ENCODE results near the gene CLSTN2. TPM values are rescaled to one million over a fixed set of nuclear protein-coding genes. Genes with fewer than 3 reads are reported as not detected.

Gene CLSTN2
- total RNA-seq, 1 experiment from 2014 or later = not detected

GRCh38 chr3:140446734-140447133 lies 511.7 kb downstream of the CLSTN2 start:
- H3K36me3 ChIP-seq (ENCODE audit: insufficient read depth, low read length) = no peaks in the 10 kb centered on the region
- no peak overlapping the region for H3K9ac ChIP-seq (ENCODE audit: low read length)
- no peaks in the 10 kb centered on the region for H3K9me2 ChIP-seq (replicated peaks; ENCODE audit: insufficient read depth, low read length)
- H3K27ac ChIP-seq (ENCODE audit: low read length) = no peak overlapping the region
- no peak overlapping the region for H3K4me2 ChIP-seq (ENCODE audit: low read depth, low read length, poor library complexity, severe bottlenecking)
- H3K4me3 ChIP-seq (ENCODE audit: low read length) = no peak overlapping the region
- no peaks in the 10 kb centered on the region for H3K27me3 ChIP-seq (ENCODE audit: low read length)
- no peaks in the 10 kb centered on the region for H3K4me1 ChIP-seq (ENCODE audit: low read length)
- H4K20me1 ChIP-seq (ENCODE audit: insufficient read depth, low read depth, low read length) = no peaks in the 10 kb centered on the region
- H2AFZ ChIP-seq (ENCODE audit: low read length) = no peak overlapping the region
- no peaks in the 10 kb centered on the region for H3K9me3 ChIP-seq (ENCODE audit: low read length)
- no peaks in the 10 kb centered on the region for H3K79me2 ChIP-seq (ENCODE audit: low read length)
- no peak for DNase-seq

GRCh38 chr3:140447136-140447535 lies 512.2 kb downstream of the CLSTN2 start:
- Histone ChIP-seq H3K27me3 (ENCODE audit: low read length) (no peaks in the 10 kb centered on the region), H3K4me2 (ENCODE audit: low read depth, low read length, poor library complexity, severe bottlenecking) (no peak overlapping the region), H3K9me3 (ENCODE audit: low read length) (no peaks in the 10 kb centered on the region), H3K36me3 (ENCODE audit: insufficient read depth, low read length) (no peaks in the 10 kb centered on the region), H3K9ac (ENCODE audit: low read length) (no peak overlapping the region), H2AFZ (ENCODE audit: low read length) (no peak overlapping the region), H3K4me1 (ENCODE audit: low read length) (no peaks in the 10 kb centered on the region), H3K9me2 (replicated peaks; ENCODE audit: insufficient read depth, low read length) (no peaks in the 10 kb centered on the region), H3K4me3 (ENCODE audit: low read length) (no peak overlapping the region), H4K20me1 (ENCODE audit: insufficient read depth, low read depth, low read length) (no peaks in the 10 kb centered on the region), H3K79me2 (ENCODE audit: low read length) (no peaks in the 10 kb centered on the region), H3K27ac (ENCODE audit: low read length) (no peak overlapping the region)
- no peak for DNase-seq

GRCh38 chr3:140448001-140448400 lies 513.0 kb downstream of the CLSTN2 start:
- H3K27ac ChIP-seq (ENCODE audit: low read length) = no peak overlapping the region
- H4K20me1 ChIP-seq (ENCODE audit: insufficient read depth, low read depth, low read length) = no peaks in the 10 kb centered on the region
- DNase-seq = no peak
- H3K9me2 ChIP-seq (replicated peaks; ENCODE audit: insufficient read depth, low read length) = no peaks in the 10 kb centered on the region
- no peaks in the 10 kb centered on the region for H3K27me3 ChIP-seq (ENCODE audit: low read length)
- H3K4me2 ChIP-seq (ENCODE audit: low read depth, low read length, poor library complexity, severe bottlenecking) = no peak overlapping the region
- H3K79me2 ChIP-seq (ENCODE audit: low read length) = no peaks in the 10 kb centered on the region
- no peak overlapping the region for H3K4me3 ChIP-seq (ENCODE audit: low read length)
- H3K4me1 ChIP-seq (ENCODE audit: low read length) = no peaks in the 10 kb centered on the region
- no peaks in the 10 kb centered on the region for H3K36me3 ChIP-seq (ENCODE audit: insufficient read depth, low read length)
- no peak overlapping the region for H3K9ac ChIP-seq (ENCODE audit: low read length)
- no peak overlapping the region for H2AFZ ChIP-seq (ENCODE audit: low read length)
- no peaks in the 10 kb centered on the region for H3K9me3 ChIP-seq (ENCODE audit: low read length)

- H2AFZ ChIP-seq (ENCODE audit: low read length) = no peak overlapping the region
- no peaks in the 10 kb centered on the region for H3K79me2 ChIP-seq (ENCODE audit: low read length)
- no peak overlapping the region for H3K9ac ChIP-seq (ENCODE audit: low read length)
- no peaks in the 10 kb centered on the region for H4K20me1 ChIP-seq (ENCODE audit: insufficient read depth, low read depth, low read length)
- H3K4me1 ChIP-seq (ENCODE audit: low read length) = no peaks in the 10 kb centered on the region
- H3K36me3 ChIP-seq (ENCODE audit: insufficient read depth, low read length) = no peaks in the 10 kb centered on the region
- no peaks in the 10 kb centered on the region for H3K9me3 ChIP-seq (ENCODE audit: low read length)
- no peak overlapping the region for H3K27ac ChIP-seq (ENCODE audit: low read length)
- no peak overlapping the region for H3K4me3 ChIP-seq (ENCODE audit: low read length)
- H3K4me2 ChIP-seq (ENCODE audit: low read depth, low read length, poor library complexity, severe bottlenecking) = no peak overlapping the region
- no peaks in the 10 kb centered on the region for H3K9me2 ChIP-seq (replicated peaks; ENCODE audit: insufficient read depth, low read length)
- no peak for DNase-seq
- no peaks in the 10 kb centered on the region for H3K27me3 ChIP-seq (ENCODE audit: low read length)
These were observed 514.6 kb downstream of the CLSTN2 start for GRCh38 chr3:140449413-140450256.

GRCh38 chr3:140453750-140454149 lies 518.8 kb downstream of the CLSTN2 start:
- no peak overlapping the region for H3K27ac ChIP-seq (ENCODE audit: low read length)
- no peaks in the 10 kb centered on the region for H3K36me3 ChIP-seq (ENCODE audit: insufficient read depth, low read length)
- H3K79me2 ChIP-seq (ENCODE audit: low read length) = no peaks in the 10 kb centered on the region
- no peaks in the 10 kb centered on the region for H3K4me1 ChIP-seq (ENCODE audit: low read length)
- H3K4me2 ChIP-seq (ENCODE audit: low read depth, low read length, poor library complexity, severe bottlenecking) = no peak overlapping the region
- no peaks in the 10 kb centered on the region for H3K9me3 ChIP-seq (ENCODE audit: low read length)
- H2AFZ ChIP-seq (ENCODE audit: low read length) = no peak overlapping the region
- no peaks in the 10 kb centered on the region for H3K27me3 ChIP-seq (ENCODE audit: low read length)
- H4K20me1 ChIP-seq (ENCODE audit: insufficient read depth, low read depth, low read length) = no peaks in the 10 kb centered on the region
- H3K9ac ChIP-seq (ENCODE audit: low read length) = no peak overlapping the region
- H3K4me3 ChIP-seq (ENCODE audit: low read length) = no peak overlapping the region
- no peak for DNase-seq
- no peaks in the 10 kb centered on the region for H3K9me2 ChIP-seq (replicated peaks; ENCODE audit: insufficient read depth, low read length)

- Histone ChIP-seq H4K20me1 (ENCODE audit: insufficient read depth, low read depth, low read length) (no peaks in the 10 kb centered on the region), H3K4me1 (ENCODE audit: low read length) (no peaks in the 10 kb centered on the region), H3K27me3 (ENCODE audit: low read length) (no peaks in the 10 kb centered on the region), H3K27ac (ENCODE audit: low read length) (no peak overlapping the region), H3K9ac (ENCODE audit: low read length) (no peak overlapping the region), H3K4me2 (ENCODE audit: low read depth, low read length, poor library complexity, severe bottlenecking) (no peak overlapping the region), H2AFZ (ENCODE audit: low read length) (no peak overlapping the region), H3K36me3 (ENCODE audit: insufficient read depth, low read length) (no peaks in the 10 kb centered on the region), H3K9me3 (ENCODE audit: low read length) (no peaks in the 10 kb centered on the region), H3K9me2 (replicated peaks; ENCODE audit: insufficient read depth, low read length) (no peaks in the 10 kb centered on the region), H3K79me2 (ENCODE audit: low read length) (no peaks in the 10 kb centered on the region), H3K4me3 (ENCODE audit: low read length) (no peak overlapping the region)
- no peak for DNase-seq
These were observed 520.7 kb downstream of the CLSTN2 start for GRCh38 chr3:140455521-140456214.

GRCh38 chr3:140456974-140457373 lies 522.0 kb downstream of the CLSTN2 start:
- no peak overlapping the region for H3K27ac ChIP-seq (ENCODE audit: low read length)
- no peaks in the 10 kb centered on the region for H3K9me3 ChIP-seq (ENCODE audit: low read length)
- DNase-seq = no peak
- no peaks in the 10 kb centered on the region for H3K4me1 ChIP-seq (ENCODE audit: low read length)
- no peaks in the 10 kb centered on the region for H3K27me3 ChIP-seq (ENCODE audit: low read length)
- no peak overlapping the region for H3K4me3 ChIP-seq (ENCODE audit: low read length)
- H3K79me2 ChIP-seq (ENCODE audit: low read length) = no peaks in the 10 kb centered on the region
- H4K20me1 ChIP-seq (ENCODE audit: insufficient read depth, low read depth, low read length) = no peaks in the 10 kb centered on the region
- H3K36me3 ChIP-seq (ENCODE audit: insufficient read depth, low read length) = no peaks in the 10 kb centered on the region
- no peaks in the 10 kb centered on the region for H3K9me2 ChIP-seq (replicated peaks; ENCODE audit: insufficient read depth, low read length)
- H3K4me2 ChIP-seq (ENCODE audit: low read depth, low read length, poor library complexity, severe bottlenecking) = no peak overlapping the region
- no peak overlapping the region for H3K9ac ChIP-seq (ENCODE audit: low read length)
- no peak overlapping the region for H2AFZ ChIP-seq (ENCODE audit: low read length)

- H3K9ac ChIP-seq (ENCODE audit: low read length) = no peak overlapping the region
- H3K4me1 ChIP-seq (ENCODE audit: low read length) = no peaks in the 10 kb centered on the region
- H3K9me2 ChIP-seq (replicated peaks; ENCODE audit: insufficient read depth, low read length) = no peaks in the 10 kb centered on the region
- H3K79me2 ChIP-seq (ENCODE audit: low read length) = no peaks in the 10 kb centered on the region
- H4K20me1 ChIP-seq (ENCODE audit: insufficient read depth, low read depth, low read length) = no peaks in the 10 kb centered on the region
- H3K27me3 ChIP-seq (ENCODE audit: low read length) = no peaks in the 10 kb centered on the region
- no peaks in the 10 kb centered on the region for H3K36me3 ChIP-seq (ENCODE audit: insufficient read depth, low read length)
- no peak overlapping the region for H3K27ac ChIP-seq (ENCODE audit: low read length)
- no peak for DNase-seq
- H3K4me2 ChIP-seq (ENCODE audit: low read depth, low read length, poor library complexity, severe bottlenecking) = no peak overlapping the region
- H3K9me3 ChIP-seq (ENCODE audit: low read length) = no peaks in the 10 kb centered on the region
- H3K4me3 ChIP-seq (ENCODE audit: low read length) = no peak overlapping the region
- H2AFZ ChIP-seq (ENCODE audit: low read length) = no peak overlapping the region
These were observed 524.5 kb downstream of the CLSTN2 start for GRCh38 chr3:140459462-140459861.
